ENCODE data around the gene CDK9.

CDK9 gene

DNA sequence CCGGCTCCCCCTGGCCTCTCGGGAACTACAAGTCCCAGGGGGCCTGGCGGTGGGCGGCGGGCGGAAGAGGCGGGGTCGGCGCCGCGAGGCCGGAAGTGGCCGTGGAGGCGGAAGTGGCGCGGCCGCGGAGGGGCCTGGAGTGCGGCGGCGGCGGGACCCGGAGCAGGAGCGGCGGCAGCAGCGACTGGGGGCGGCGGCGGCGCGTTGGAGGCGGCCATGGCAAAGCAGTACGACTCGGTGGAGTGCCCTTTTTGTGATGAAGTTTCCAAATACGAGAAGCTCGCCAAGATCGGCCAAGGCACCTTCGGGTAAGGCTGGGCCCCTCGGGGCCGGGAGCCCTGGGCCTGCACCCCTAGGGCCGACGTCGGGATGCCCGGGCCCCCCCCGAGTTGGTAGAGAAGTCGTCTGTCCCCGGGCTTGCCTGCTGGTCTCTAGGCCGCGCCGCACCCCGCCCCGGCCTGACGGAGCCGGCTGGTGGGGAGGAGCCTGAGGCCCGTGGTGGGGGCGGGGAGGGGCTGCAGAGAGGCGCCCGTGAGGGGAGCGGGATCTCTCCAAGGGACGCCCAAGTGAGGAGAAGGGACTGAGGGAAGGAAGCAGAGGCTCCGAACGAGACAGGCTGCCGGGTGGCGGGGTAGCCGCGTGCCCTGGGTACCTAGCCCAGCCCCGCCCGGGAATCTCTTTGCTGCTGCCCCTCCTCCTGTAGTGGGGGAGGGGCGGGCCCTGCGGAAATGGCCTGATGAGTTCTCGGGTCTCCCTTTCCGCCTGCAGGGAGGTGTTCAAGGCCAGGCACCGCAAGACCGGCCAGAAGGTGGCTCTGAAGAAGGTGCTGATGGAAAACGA is at the start of gene CDK9:
CDK9 (plus strand) TSS at position 102 of the 840 bp plus-strand sequence; CDS start at position 217, 115 bp downstream.
- peak within 1 kb of the TSS; percentile 95 for H3K4me3 ChIP-seq (ENCODE audit: low read depth, low read length)
- TF ChIP-seq, protein P1, sequence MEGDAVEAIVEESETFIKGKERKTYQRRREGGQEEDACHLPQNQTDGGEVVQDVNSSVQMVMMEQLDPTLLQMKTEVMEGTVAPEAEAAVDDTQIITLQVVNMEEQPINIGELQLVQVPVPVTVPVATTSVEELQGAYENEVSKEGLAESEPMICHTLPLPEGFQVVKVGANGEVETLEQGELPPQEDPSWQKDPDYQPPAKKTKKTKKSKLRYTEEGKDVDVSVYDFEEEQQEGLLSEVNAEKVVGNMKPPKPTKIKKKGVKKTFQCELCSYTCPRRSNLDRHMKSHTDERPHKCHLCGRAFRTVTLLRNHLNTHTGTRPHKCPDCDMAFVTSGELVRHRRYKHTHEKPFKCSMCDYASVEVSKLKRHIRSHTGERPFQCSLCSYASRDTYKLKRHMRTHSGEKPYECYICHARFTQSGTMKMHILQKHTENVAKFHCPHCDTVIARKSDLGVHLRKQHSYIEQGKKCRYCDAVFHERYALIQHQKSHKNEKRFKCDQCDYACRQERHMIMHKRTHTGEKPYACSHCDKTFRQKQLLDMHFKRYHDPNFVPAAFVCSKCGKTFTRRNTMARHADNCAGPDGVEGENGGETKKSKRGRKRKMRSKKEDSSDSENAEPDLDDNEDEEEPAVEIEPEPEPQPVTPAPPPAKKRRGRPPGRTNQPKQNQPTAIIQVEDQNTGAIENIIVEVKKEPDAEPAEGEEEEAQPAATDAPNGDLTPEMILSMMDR (IDR thresholded peaks at IDR 0.05; ENCODE audit: borderline replicate concordance, insufficient read depth, low read depth, low read length) = peak; percentile 26; the same call in 1 of the 2 replicates

- H3K4me3 ChIP-seq (ENCODE audit: low read depth, low read length) = no peak overlapping the region
- TF ChIP-seq, protein P1 (IDR thresholded peaks at IDR 0.05; ENCODE audit: borderline replicate concordance, insufficient read depth, low read depth, low read length) = no peak
Measured at GRCh38 chr9:127738666-127739065, 47.2 kb upstream of the CDK9 start.

GRCh38 chr9:127739614-127740330 is 46.1 kb upstream of the CDK9 start:
- no peak overlapping the region for H3K4me3 ChIP-seq (ENCODE audit: low read depth, low read length)
- TF ChIP-seq, protein P1 (IDR thresholded peaks at IDR 0.05; ENCODE audit: borderline replicate concordance, insufficient read depth, low read depth, low read length) = no peak

DNA sequence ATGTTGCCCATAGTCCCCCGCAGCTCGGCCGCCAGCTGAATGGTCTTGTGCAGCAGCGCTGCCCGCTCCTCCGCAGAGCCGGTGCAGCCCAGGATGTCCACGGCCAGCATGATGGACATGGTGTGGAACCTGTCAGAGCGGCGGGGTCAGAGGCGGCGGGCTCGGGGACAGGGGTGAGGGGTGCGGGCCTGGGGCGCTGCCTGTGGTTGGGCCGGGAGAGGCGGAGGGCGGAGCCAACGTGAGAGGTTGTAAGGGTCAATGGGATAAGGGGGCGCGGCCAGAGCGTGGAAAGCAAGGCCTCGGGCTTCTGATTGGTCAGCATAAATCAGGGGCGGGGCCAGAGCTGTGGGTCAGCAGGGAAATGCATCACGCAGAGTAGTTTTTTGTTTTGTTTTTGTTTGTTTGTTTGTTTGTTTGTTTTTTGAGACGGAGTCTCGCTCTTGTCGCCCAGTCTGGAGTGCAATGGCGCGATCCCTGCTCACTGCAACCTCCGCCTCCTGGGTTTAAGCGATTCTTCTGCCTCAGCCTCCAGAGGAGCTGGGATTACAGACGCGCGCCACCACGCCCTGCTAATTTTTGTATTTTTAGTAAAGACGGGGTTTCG is 43.9 kb upstream of the CDK9 start:
- TF ChIP-seq, protein P1 (IDR thresholded peaks at IDR 0.05; ENCODE audit: borderline replicate concordance, insufficient read depth, low read depth, low read length) = no peak
- no peak overlapping the region for H3K4me3 ChIP-seq (ENCODE audit: low read depth, low read length)

- H3K4me3 ChIP-seq (ENCODE audit: low read depth, low read length) = no peak overlapping the region
- TF ChIP-seq, protein P1 (IDR thresholded peaks at IDR 0.05; ENCODE audit: borderline replicate concordance, insufficient read depth, low read depth, low read length) = no peak
Measured at GRCh38 chr9:127742435-127743088, 43.3 kb upstream of the CDK9 start.

DNA sequence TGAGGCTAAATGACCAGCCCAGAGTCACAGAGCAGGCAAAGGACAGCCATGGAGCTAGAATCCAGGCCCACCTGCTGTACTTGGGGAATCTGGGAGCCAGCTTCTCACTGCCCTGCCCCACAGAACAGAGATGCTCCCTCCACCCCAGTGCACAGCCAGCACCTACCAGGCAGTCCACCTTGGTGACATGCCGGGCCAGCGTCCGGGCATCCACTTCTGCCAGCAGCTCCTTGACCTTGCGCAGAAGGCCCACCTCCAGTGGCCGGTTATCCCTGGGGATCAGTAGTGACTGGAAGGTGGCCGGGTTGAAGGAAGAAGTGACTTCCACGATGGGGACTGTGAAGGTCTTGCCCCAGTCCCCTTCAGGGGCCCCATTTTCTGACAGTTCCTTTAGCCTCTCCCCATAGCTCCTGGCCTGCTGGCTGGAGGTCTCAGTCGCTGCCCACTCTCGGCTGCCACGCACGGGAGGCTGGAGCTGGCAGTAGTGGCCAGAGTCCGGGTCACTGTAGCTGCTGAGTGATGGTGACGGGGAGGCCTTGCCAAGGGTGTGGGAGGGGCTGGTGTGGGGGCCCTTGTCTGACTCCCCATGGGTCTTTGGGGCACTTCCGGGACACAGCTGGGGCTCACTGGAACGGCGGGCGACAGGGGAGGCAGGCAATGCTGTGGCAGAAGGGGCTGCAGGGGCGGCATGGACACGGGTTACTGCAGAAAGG is 41.3 kb upstream of the CDK9 start:
- TF ChIP-seq, protein P1 (IDR thresholded peaks at IDR 0.05; ENCODE audit: borderline replicate concordance, insufficient read depth, low read depth, low read length) = no peak

More for the DNA sequence above, 41.3 kb upstream of the CDK9 start:
- H3K4me3 ChIP-seq (ENCODE audit: low read depth, low read length) = no peak overlapping the region
